HG02938 (cell line): ENCODE results near the gene SCYGR4.
A peak's percentile ranks its signal among the peaks of the same experiment; 100 is the strongest.
"Not testable (repeated sequence)": the region's sequence is repeated elsewhere in the genome, so short reads cannot be mapped to it uniquely, and the experiment has no call there.

ENCODE experiments used
- ATAC-seq: cut with Tn5 transposase; IDR thresholded peaks from one replicate; pipeline ENCODE4 v1.9.1; 2021; ENCODE audit warnings: mild to moderate bottlenecking, moderate library complexity; ENCODE audit not compliant: unreplicated experiment

Gene SCYGR4

GRCh38 chr2:227617316-227618230, at the start of gene SCYGR4:
TSS of gene SCYGR4 (plus strand) at chr2:227617498. CDS start at chr2:227617498, 0 bp downstream.
- no peak for ATAC-seq

DNA sequence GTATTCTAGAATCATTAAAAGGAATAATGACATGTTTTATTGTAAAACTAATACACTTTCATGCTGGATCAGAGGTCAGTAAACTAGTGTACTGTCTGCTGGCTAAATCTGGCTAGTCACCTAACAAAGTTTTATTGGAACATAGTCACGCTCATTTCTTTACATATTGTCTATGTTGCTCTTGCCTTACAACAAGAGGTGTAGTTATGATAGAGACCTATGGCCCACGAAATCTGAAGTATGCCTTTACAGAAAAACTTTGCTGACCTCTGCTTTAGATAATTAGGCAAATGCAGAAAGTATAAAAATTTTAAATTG, 48.5 kb upstream of the SCYGR4 start:
- ATAC-seq: no peak

DNA sequence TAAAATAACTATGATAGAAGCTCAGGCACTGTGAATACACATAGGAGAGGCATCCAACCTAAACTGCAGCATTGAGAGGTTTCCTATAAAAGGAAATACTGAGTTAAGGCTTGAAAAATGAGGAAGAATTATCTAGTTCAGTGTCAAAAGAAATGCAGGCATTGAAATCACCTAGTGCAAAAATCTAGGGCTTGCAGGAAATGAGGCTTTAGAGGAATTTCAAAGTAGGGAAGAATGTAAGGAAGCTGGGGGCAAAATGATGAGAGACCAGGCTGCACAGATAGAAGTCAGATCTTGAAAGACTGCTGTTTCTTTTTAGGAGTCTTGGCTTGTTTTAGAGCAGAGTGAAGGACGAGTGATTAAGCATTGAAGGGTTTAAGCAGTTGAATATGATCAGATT, 46.7 kb upstream of the SCYGR4 start:
- no peak for ATAC-seq

- no peak for ATAC-seq
Measured at GRCh38 chr2:227576110-227576509, 41.2 kb upstream of the SCYGR4 start.

DNA sequence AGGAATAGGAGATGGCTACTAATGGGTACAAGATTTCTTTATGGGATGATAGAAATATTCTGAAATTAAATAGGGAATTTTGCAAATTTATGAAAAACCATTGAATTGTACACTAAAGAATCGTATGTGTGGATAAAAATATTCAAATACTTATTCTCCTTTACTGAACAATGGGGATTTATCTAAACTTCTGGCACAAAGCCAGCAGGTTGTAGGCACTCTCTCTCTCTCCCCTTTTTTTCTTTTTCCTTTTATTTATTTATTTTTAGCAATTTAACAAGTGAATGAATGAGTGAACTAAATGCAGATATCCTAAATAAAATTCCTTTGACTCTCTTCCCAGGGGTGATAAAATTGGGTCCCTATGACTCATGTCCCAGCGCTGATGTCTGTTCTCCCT, 40.5 kb upstream of the SCYGR4 start:
- ATAC-seq: no peak

GRCh38 chr2:227577555-227577954, 39.7 kb upstream of the SCYGR4 start:
- no peak for ATAC-seq

- ATAC-seq: no peak
Measured at GRCh38 chr2:227578642-227579041, 38.7 kb upstream of the SCYGR4 start.

DNA sequence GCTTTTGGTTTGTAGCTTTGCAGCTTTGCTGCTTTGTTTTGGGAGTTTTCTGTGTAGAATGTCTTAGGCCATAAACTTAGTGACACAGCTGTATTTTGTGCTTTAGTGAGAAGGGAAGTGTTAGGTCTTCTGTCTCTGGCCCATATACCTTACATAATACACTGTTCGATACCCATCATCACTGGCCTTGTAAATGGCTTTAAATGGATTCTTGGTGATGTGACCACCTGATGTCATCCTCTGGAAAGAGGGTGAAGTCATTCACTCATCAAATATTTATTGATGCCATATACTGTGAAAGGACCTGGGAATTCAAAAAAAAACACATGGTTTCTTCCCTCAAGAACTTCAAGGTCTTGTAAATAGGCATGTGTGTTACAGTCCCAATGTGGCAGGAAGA, 37.5 kb upstream of the SCYGR4 start:
- ATAC-seq: no peak

DNA sequence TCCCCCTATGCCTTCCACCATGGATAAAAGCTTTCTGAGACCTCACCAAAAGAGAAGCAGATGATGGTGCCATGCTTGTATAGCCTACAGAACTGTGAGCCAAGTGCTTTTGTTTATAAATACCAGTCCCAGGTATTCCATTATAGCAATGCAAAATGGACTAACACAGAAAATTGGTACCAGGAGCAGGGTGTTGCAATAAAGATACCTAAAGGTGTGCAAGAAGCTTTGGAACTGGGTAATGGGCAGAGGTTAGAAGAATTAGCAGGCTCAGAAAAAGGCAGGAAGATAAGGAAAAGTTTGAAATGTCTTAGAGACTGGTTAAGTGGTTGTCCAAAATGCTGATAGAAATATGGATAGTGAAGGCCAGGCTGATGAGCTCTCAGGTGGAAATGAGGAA, 34.9 kb upstream of the SCYGR4 start:
- no peak for ATAC-seq

DNA sequence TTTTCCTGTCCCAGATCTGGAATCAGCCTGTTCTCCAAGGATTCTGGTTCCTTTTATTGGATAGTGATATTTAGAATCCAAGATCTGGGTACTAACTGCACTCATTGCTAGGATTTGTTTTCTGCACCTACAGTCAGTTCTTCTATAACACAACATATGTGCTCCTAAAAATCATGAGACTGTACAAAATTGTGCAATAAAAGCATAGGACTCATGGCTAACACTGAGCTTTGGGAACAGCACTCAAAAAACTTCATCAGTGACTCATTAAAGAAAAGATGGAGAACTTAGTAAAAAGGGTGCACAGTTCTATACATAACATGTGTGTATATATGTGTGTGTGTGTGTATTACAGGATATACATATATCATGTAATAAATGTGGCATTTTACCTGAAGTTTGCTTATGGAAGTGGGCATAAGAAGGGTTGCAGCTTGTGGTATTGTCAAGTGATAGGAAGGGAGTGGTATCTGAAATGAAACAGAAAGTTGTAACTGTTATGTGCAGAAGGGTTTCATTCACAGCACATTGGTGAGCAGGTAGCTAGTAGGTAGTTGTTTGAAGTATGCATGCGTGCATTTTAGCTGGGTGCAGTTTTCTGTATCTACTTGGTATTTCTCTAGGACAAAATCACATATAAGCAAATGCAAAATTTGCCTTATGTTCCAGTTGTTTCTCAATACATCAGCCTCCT, 24.5 kb upstream of the SCYGR4 start:
- no peak for ATAC-seq

- ATAC-seq: no peak
Measured at GRCh38 chr2:227595797-227596196, 21.5 kb upstream of the SCYGR4 start.

GRCh38 chr2:227597036-227597435, 20.3 kb upstream of the SCYGR4 start:
- no peak for ATAC-seq

DNA sequence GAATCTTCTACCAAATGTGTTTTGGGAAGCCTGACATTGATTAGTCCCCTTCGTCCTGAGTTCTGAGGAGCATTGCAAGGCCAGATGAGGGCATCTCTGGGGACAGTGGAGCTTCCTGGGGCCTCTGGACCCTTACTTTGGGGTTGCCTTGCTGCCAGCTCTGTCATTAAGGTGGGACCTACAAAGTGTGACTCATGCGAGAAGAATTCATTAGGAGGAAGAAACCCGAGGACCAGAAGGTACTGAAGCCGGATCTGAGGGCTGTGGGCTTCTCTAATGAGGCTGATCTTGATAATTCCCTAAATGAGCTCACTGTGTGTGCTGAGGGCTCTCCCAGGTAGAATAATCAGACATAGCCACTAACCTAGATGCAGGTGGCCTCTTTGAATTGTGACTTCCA, 19.3 kb upstream of the SCYGR4 start:
- no peak for ATAC-seq

DNA sequence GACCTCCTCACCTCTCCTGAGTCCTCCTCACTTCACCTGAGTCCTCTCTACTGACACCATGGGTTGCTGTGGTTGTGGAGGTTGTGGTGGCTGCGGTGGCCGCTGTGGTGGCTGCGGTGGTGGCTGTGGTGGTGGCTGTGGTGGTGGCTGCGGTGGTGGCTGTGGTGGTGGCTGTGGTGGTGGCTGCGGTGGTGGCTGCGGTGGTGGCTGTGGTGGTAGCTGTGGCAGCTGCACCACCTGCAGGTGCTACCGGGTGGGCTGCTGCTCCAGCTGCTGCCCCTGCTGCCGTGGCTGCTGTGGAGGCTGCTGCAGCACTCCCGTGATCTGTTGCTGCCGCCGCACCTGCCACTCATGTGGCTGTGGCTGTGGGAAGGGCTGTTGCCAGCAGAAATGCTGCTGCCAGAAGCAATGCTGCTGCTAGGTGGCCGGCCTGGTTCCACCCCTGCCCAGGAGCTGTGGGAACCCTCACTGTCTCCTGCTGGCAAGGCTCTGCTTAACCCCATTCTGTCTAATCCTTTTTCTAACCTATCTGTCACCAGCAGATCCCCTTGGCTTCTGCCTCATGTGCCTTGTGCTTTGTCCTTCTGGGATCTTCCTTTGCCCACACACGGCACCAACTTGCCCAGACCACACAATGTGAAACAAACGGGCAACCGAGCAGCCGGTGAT, 18.3 kb upstream of the SCYGR4 start, which contains the start of gene SCYGR2:
SCYGR2 (plus strand) TSS at position 59 of the 669 bp plus-strand sequence; CDS start at position 59, 0 bp downstream.
- ATAC-seq: not testable (repeated sequence)

DNA sequence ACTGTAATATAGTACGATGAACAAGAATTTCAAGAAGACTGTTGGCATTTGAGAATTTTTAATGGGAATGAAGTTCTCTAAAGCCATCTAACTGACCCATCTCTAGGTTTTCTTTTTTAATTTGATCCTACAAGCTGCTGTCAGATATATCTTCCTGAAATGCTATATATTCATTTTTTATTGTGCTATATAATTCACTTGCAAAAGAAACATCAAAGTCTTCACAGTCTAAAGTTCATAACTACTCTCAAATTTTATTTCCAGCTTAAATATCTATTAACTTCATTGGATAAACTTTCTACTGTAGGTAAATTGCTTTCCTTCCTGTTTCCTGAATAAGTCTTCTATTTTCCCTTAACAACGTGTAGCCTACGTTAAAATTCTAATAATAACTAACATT, 14.9 kb upstream of the SCYGR4 start:
- no peak for ATAC-seq

- no peak for ATAC-seq
Measured at GRCh38 chr2:227606476-227606875, 10.8 kb upstream of the SCYGR4 start.

GRCh38 chr2:227607941-227608340, 9.4 kb upstream of the SCYGR4 start:
- ATAC-seq: no peak

- peak; percentile 41 for ATAC-seq
Measured at GRCh38 chr2:227608561-227609338, 8.5 kb upstream of the SCYGR4 start.

DNA sequence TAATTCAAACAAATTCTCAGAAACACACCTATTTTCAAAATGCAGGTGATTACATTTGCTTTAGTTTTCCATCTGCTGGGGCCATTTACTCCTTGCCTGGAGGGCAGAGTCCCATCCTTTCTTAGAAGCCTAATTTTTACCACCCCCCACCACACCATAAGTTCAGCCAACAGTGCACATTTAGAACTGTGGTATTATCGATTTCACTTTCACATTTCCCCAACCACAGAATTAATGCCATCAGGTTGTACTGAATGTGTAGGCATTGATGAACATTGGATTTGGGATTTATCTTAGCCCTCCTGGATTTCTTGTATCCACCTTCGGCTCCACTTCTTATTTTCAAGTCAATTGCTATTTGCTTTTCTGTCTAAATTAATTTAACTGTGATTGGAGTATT, 7.2 kb upstream of the SCYGR4 start:
- no peak for ATAC-seq

DNA sequence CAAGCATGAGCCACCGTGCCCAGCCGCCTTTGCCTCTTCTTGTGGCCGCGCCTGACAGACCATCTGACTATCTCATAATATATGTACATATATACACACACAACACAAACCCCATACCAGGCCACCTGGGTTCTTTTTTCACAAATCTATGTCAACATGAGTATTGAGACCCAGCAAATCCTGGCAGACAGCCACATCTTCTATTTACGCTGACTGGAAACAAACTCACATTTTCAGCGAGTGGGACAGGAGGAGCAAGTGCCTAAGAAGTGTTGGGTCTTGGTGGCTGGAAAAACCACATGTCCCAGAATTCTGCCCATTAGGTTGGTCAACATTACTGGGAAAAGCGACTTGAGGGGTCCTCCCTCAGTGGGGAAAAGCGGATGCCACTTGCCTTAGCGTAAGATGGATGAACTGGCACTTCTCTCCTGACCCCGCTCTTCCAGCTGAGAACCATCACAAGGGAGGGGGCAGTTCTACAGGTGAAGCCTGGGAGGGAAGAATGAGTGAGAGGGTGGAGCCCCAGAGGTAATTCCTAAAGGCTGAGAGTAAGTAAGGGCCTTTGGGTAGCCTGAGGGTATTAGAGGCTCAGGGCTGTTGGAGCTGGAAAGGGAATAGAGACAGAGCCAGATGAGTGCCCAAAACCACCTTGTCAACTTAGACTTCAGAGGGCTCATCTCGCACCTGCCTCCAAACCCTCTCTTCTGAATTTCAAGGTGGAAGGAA, 4.6 kb upstream of the SCYGR4 start:
- no peak for ATAC-seq
